Central memory CD4-positive, alpha-beta T cell (primary cell): ENCODE data around the gene CPSF7.
"Not testable (repeated sequence)": the region's sequence is repeated elsewhere in the genome, so short reads cannot be mapped to it uniquely, and the experiment has no call there.

Source experiments
- DNase-seq: peaks from one replicate; pipeline ENCODE4 v3.0.0; 2022

CPSF7 gene

DNA sequence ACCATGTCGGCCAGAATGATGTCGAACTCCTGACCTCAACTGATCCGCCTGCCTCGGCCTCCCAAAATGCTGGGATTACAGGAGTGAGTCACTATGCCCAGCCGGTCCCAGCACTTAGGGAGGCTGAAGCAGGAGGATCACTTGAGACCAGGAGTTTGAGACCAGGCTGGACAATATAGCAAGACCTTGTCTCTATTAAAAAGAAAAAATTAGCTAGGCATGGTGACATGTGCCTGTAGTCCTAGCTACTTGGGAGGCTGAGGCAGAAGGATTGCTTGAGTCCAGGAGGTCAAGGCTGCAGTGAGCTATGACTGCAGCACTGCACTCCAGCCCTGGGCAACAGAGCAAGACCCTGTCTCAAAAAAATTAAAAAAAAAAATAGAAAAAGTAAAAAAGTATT, 45.9 kb downstream of the CPSF7 start:
- DNase-seq = not testable (repeated sequence)

DNA sequence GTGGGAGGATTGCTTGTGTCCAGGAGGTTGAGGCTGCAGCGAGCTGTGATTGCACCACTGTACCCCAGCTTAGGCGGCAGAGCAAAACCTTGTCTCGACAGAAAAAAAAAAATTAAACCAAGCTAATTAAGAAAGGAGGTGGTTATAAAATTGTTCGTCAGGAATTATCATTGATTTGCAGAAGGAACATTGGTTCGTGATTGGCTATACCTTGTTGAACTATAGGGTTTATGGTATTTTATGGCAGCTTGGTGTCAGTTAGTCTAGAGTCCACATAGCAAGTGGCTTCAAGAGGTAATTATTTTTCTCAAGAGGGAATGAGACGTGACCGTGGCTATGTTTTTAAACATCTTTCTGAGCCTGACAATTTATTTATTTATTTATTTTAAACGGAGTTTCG, 48.9 kb downstream of the CPSF7 start:
- no peak for DNase-seq

DNA sequence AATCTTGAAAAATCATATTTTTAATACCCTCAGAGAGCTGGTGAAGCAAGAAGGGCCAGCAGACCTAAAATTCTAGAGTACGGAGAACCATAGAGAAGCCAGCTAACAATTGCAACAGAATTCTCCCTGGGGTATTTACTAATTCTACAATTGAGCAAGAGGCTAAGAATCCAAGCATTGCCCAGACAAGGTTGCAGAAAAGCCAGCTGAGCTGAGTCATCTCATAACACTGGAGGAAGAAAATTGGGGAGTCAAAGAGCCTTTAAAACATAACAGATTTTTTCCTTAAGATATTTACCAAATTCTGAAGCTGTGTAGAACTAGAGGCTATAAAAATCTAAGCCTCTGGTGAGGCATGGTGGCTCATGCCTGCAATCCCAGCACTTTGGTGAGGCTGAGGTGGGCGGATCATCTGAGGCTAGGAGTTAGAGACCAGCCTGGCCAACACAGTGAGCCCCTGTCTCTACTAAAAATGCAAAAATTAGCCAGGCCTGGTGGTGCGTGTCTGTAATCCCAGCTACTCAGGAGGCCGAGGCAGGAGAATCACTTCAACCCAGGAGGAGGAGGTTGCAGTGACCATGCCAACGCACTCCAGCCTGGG, 51.0 kb downstream of the CPSF7 start:
- DNase-seq = no peak

- no peak for DNase-seq
Observed at GRCh38 chr11:61377461-61378160, 52.2 kb downstream of the CPSF7 start.

DNA sequence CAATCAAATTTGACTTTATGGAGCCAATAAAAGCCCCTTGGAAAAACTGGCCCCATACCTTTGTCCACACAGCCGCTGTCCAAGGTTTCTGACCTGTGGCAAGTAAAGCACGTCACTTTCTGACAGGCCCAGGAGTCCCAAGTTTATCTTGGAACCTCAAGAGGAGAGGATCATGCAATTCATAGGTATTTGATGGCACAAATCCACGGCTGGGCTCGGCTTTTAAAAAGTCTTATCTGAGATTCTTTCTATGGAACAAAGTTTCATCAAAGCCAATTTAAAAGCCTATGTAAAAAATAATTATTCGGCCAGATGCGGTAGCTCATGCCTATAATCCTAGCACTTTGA, 54.0 kb downstream of the CPSF7 start:
- DNase-seq = no peak

- DNase-seq = no peak
Observed at GRCh38 chr11:61372659-61373420, 56.9 kb downstream of the CPSF7 start.

- DNase-seq = no peak
Observed at GRCh38 chr11:61370349-61371005, 59.3 kb downstream of the CPSF7 start.

GRCh38 chr11:61369372-61370348, 60.1 kb downstream of the CPSF7 start:
- no peak for DNase-seq

DNA sequence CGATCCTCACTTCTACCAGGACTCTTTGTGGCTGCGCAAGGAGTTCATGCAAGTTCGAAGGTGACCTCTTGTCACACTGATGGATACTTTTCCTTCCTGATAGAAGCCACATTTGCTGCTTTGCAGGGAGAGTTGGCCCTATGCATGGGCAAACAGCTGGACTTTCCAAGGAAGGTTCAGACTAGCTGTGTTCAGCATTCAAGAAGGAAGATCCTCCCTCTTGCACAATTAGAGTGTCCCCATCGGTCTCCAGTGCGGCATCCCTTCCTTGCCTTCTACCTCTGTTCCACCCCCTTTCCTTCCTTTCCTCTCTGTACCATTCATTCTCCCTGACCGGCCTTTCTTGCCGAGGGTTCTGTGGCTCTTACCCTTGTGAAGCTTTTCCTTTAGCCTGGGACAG, 61.1 kb downstream of the CPSF7 start:
- no peak for DNase-seq

- no peak for DNase-seq
Observed at GRCh38 chr11:61367406-61367805, 62.4 kb downstream of the CPSF7 start.

- DNase-seq = no peak
Observed at GRCh38 chr11:61364012-61364675, 65.6 kb downstream of the CPSF7 start.

DNA sequence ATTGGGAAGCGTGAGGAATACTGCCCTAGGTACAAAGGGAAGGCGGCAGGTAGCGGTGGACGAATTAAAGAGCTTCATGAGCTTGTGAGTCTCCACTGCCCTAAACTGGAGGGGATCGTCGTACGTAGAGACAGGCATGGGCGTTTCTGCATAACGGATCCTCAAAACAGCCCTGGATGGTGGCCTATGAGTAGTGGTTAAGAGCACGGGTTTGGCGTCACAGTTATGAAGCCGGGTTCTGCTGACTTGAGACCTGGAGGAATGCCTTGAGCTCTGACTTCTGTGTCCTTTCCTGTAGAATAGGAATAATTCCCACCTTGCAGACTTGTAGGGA, 67.3 kb downstream of the CPSF7 start:
- DNase-seq = peak; percentile 54

- peak; percentile 82 for DNase-seq
Observed at GRCh38 chr11:61361741-61362541, 67.8 kb downstream of the CPSF7 start, which contains the start of the genes CYB561A3 and TMEM138. CYB561A3 (minus strand) TSS chr11:61361882; CDS start chr11:61356713, 5,169 bp downstream. TMEM138 (plus strand) TSS chr11:61362374; CDS start chr11:61364391, 2,017 bp downstream.

- DNase-seq = no peak
Observed at GRCh38 chr11:61361237-61361740, 68.5 kb downstream of the CPSF7 start.

- DNase-seq = no peak
Observed at GRCh38 chr11:61359516-61359915, 70.3 kb downstream of the CPSF7 start.

DNA sequence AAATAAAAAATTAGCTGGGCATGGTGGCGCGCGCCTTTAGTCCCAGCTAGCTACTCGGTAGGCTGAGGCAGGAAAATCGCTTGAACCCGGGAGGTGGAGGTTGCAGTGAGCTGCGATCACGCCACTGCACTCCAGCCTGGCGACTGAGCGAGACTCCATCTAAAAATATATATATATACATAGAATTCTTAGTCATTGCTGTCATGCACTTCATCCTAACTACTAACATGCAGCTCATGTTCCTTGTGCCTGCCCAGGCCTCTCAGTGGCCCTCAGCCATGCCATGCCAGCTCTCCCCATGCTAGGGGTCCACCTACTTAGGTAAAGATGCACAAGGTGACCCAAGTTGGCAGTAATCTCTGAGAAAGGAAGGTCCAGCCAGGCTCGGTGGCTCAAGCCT, 71.2 kb downstream of the CPSF7 start:
- DNase-seq = no peak

DNA sequence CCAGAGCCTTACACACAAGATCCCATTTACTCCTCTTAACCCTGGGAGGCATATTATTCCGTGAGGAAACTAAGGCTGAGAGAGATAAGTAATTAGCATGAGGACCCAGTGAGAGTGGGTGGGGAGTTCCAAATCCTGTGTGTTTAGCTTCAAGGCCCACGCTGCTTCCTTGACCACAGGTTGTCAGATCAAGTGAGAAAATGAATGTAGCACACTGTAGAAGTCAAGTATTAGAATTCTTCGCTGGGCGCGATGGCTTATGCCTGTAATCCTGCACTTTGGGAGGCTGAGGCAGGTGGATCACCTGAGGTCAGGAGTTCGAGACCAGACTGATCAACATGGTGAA, 71.9 kb downstream of the CPSF7 start:
- no peak for DNase-seq

DNA sequence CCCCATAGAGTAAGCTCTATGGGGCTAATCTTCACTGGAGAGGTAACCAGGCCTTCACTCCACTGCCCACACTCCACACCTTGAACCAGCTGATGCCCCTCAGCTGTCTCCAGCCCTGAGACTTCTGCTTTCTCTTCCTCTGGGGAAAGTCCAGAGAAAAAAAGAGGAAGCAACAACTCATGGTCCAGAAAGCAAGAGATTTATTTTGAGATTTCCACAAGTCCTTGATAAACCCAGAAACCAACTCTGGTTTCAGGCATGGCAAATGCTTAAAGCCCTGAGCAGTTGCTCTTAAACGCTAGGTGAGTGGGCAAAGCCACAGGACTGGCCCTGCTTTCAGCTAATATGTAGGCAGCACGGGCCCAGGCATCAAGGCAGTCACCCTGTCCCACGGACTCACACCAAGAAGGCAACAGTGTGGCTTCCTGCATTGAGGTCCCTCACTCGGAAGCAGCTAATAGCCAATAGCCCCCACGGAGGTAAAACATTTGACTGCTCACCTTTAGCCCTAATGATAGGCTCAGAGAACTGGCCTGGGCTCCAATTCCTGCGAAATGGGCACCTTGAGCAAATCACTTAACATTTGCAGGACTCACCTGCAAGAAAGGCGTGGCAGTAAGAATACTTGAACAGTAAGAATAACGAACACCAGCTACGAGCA, 72.4 kb downstream of the CPSF7 start:
- DNase-seq = no peak

DNA sequence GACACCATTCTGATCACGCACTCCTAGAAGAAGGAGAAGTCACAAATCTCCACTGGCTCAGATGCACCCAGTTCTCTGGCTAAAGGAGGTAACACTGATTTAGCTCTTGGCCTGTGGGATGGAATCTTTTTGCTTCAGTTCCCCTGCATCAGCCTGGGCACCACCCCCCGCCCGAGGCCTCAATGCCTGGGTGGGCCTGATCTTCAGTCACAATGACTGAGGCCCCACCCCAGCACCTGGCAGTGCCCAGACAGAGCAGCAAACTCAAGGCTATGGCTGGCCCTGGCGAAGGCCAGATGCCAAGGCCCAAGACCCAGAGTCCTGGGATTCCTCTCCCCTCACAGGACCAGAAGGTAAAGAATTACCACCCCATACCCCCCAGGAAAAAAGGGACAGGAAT, 73.1 kb downstream of the CPSF7 start:
- no peak for DNase-seq

DNA sequence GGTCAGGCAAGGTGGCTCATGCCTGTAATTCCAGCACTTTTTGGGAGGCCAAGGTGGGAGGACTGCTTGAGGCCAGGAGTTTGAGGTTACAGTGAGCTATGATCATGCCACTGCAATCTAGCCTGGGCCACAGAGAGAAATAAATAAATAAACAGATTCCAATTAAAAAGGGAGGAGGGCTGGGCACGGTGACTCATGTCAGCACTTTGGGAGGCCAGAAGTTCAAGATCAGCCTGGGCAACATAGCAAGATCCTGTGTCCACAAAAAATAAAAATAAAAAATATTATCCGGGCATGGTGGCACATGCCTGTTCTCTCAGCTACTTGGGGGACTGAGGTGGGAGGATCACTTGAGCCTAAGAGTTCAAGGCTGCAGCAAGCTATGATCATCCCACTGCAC, 75.6 kb downstream of the CPSF7 start:
- DNase-seq = no peak
